BE2C (cell line): ENCODE measurements around the gene SH2D5.

Experiments
- DNase-seq: peaks from one replicate; pipeline ENCODE4 v3.0.0-alpha.2; 2020
- H3K27me3 ChIP-seq: fragments of 250-450 bp; sonication (Bioruptor Pico); 2 replicates; pipeline ENCODE4 v1.5.1; 2020; ENCODE audit warnings: mild to moderate bottlenecking
- H3K36me3 ChIP-seq: fragments of 250-450 bp; sonication (Bioruptor Pico); 2 replicates; pipeline ENCODE4 v1.5.1; 2020; ENCODE audit warnings: mild to moderate bottlenecking
- H3K4me1 ChIP-seq: fragments of 250-450 bp; sonication (Bioruptor Pico); 2 replicates; pipeline ENCODE4 v1.5.1; 2020
- H3K4me3 ChIP-seq: 2 replicates; pipeline ENCODE4 v1.5.1; 2011; ENCODE audit warnings: low read depth, low read length
- H3K9me3 ChIP-seq: fragments of 250-450 bp; sonication (Bioruptor Pico); 2 replicates; pipeline ENCODE4 v1.5.1; 2020
- CTCF ChIP-seq: IDR thresholded peaks from 2 replicates; pipeline ENCODE4 v1.5.1; 2012; ENCODE audit warnings: mild to moderate bottlenecking, low read depth, low read length

The SH2D5 gene

GRCh38 chr1:20710469-20711284 is 21.8 kb downstream of the SH2D5 start:
- Histone ChIP-seq H3K9me3 (no peaks in the 10 kb centered on the region), H3K4me1 (no peaks in the 10 kb centered on the region), H3K27me3 (no peaks in the 10 kb centered on the region), H3K36me3 (no peaks in the 10 kb centered on the region), H3K4me3 (no peak overlapping the region)
- TF ChIP-seq CTCF, result no peak
- DNase-seq, result no peak

GRCh38 chr1:20709868-20710267 is 22.6 kb downstream of the SH2D5 start:
- Histone ChIP-seq H3K4me1 (no peaks in the 10 kb centered on the region), H3K9me3 (no peaks in the 10 kb centered on the region), H3K27me3 (no peaks in the 10 kb centered on the region), H3K36me3 (no peaks in the 10 kb centered on the region), H3K4me3 (no peak overlapping the region)
- TF ChIP-seq CTCF, result no peak
- no peak for DNase-seq

- Histone ChIP-seq H3K36me3 (no peaks in the 10 kb centered on the region), H3K4me1 (no peaks in the 10 kb centered on the region), H3K9me3 (no peaks in the 10 kb centered on the region), H3K4me3 (no peak overlapping the region), H3K27me3 (no peaks in the 10 kb centered on the region)
- no peak for DNase-seq
- no peak for TF ChIP-seq CTCF
Measured at GRCh38 chr1:20708891-20709290, 23.6 kb downstream of the SH2D5 start.

- Histone ChIP-seq H3K9me3 (no peaks in the 10 kb centered on the region), H3K36me3 (no peaks in the 10 kb centered on the region), H3K4me3 (no peak overlapping the region), H3K4me1 (no peaks in the 10 kb centered on the region), H3K27me3 (no peaks in the 10 kb centered on the region)
- DNase-seq, result no peak
- no peak for TF ChIP-seq CTCF
Measured at GRCh38 chr1:20708057-20708456, 24.4 kb downstream of the SH2D5 start.

- Histone ChIP-seq H3K9me3 (no peaks in the 10 kb centered on the region), H3K36me3 (no peaks in the 10 kb centered on the region), H3K27me3 (no peaks in the 10 kb centered on the region), H3K4me1 (no peaks in the 10 kb centered on the region), H3K4me3 (no peak overlapping the region)
- no peak for TF ChIP-seq CTCF
- DNase-seq, result no peak
Measured at GRCh38 chr1:20706841-20707240, 25.7 kb downstream of the SH2D5 start.

GRCh38 chr1:20705203-20705755 is 27.2 kb downstream of the SH2D5 start:
- no peak overlapping the region for H3K4me3 ChIP-seq
- no peak for DNase-seq
- H3K27me3 ChIP-seq, result no peaks in the 10 kb centered on the region
- no peaks in the 10 kb centered on the region for H3K9me3 ChIP-seq
- no peak for TF ChIP-seq CTCF
- no peaks in the 10 kb centered on the region for H3K4me1 ChIP-seq
- no peaks in the 10 kb centered on the region for H3K36me3 ChIP-seq
